CD4-positive, alpha-beta T cell (primary cell): ENCODE measurements around the gene C19orf53. TPM values are rescaled to one million over a fixed set of nuclear protein-coding genes. Genes with fewer than 3 reads are reported as not detected.
A peak's percentile ranks its signal among the peaks of the same experiment; 100 is the strongest.

Experiments used
- ATAC-seq: fragments of 200-7000 bp; cut with Tn5 transposase; one replicate; pipeline ENCODE4 v1.10.0; 2022; ENCODE audit warnings: mild to moderate bottlenecking; ENCODE audit not compliant: poor library complexity
- CTCF ChIA-PET: fragments of 350-600 bp; sonication (Branson Sonifier 250); formaldehyde crosslinking; loops from one replicate; lab custom pipeline; 2021; ENCODE audit warnings: antibody characterized with exemption, inconsistent platforms; lab: Charles Lee
- POLR2A ChIA-PET: fragments of 350-600 bp; sonication (Branson Sonifier 250); formaldehyde crosslinking; loops from one replicate; lab custom pipeline; 2021; ENCODE audit warnings: antibody characterized with exemption, inconsistent platforms; lab: Charles Lee
- DNase-seq, 14 experiments: peaks; one replicate each; pipeline ENCODE4 v3.0.0-alpha.2; 2013 to 2020; ENCODE audit warnings: mixed read lengths in 2 of 14
- H3K27ac ChIP-seq, 2 donors: one replicate each; pipeline versions ENCODE4 v1.5.1 to v1.7.0; 2013; ENCODE audit warnings: low read length in 2 of 2, low read depth in 1 of 2, mild to moderate bottlenecking in 1 of 2
- H3K27me3 ChIP-seq, 2 experiments: 1 replicate in 1 of 2; 2 replicates in 1 of 2; pipeline versions ENCODE4 v1.6.1 to v1.7.0; 2013; ENCODE audit warnings: low read length in 2 of 2, control low read depth in 1 of 2, mild to moderate bottlenecking in 1 of 2, moderate library complexity in 1 of 2; ENCODE audit not compliant: insufficient read depth in 2 of 2, control insufficient read depth in 1 of 2
- H3K36me3 ChIP-seq: one replicate; pipeline ENCODE4 v1.6.1; 2013; ENCODE audit warnings: low read length, control low read depth; ENCODE audit not compliant: insufficient read depth
- H3K4me1 ChIP-seq: one replicate; pipeline ENCODE4 v1.6.1; 2013; ENCODE audit warnings: low read length, control low read depth; ENCODE audit not compliant: insufficient read depth
- H3K4me3 ChIP-seq: one replicate; pipeline ENCODE4 v1.5.1; 2013; ENCODE audit warnings: mild to moderate bottlenecking, low read length, moderate library complexity
- H3K9me3 ChIP-seq, 2 experiments: 1 replicate in 1 of 2; 2 replicates in 1 of 2; pipeline versions ENCODE4 v1.6.1 to v1.7.0; 2013; ENCODE audit warnings: low read length in 2 of 2, mild to moderate bottlenecking in 2 of 2, control low read depth in 1 of 2, moderate library complexity in 1 of 2; ENCODE audit not compliant: control insufficient read depth in 1 of 2, insufficient read depth in 1 of 2
- H3K27ac Mint-ChIP-seq: one replicate; pipeline ENCODE4 v1.8.0; 2020; ENCODE audit warnings: mixed read lengths
- H3K27me3 Mint-ChIP-seq: one replicate; pipeline ENCODE4 v1.8.0; 2021; ENCODE audit warnings: mixed read lengths
- H3K36me3 Mint-ChIP-seq: one replicate; pipeline ENCODE4 v1.8.0; 2021; ENCODE audit warnings: low read depth, mixed read lengths
- H3K4me1 Mint-ChIP-seq: one replicate; pipeline ENCODE4 v1.8.0; 2021; ENCODE audit warnings: low read depth, mixed read lengths
- H3K4me3 Mint-ChIP-seq: one replicate; pipeline ENCODE4 v1.8.0; 2020; ENCODE audit warnings: mild to moderate bottlenecking, mixed read lengths
- H3K9me3 Mint-ChIP-seq: one replicate; pipeline ENCODE4 v1.8.0; 2020; ENCODE audit warnings: mixed read lengths
- CTCF ChIP-seq: fragments of 200-600 bp; IDR thresholded peaks from one replicate; pipeline ENCODE4 v1.8.0; 2022; ENCODE audit warnings: antibody characterized with exemption, mild to moderate bottlenecking
- intact Hi-C, 2 experiments: fragments of 100-400 bp; cut with DNase I in 1 of 2; cut with micrococcal nuclease in 1 of 2; formaldehyde crosslinking; loops; one replicate each; pipeline versions ENCODE4 v1.15.1 to v1.9.0; 2023 to 2025; cut with DNase I, micrococcal nuclease
- total RNA-seq, 174 experiments: library from RNA in 2 of 174; stranded (reverse) in 2 of 174; gene quantifications; one replicate each; pipeline ENCODE4 v1.2.3 and lab custom pipeline; 2021 to 2026

The C19orf53 gene
- total RNA-seq, 2 experiments from 2014 or later = 119 TPM

- H3K4me3 Mint-ChIP-seq = no peak overlapping the region
- H3K9me3 ChIP-seq = no peaks in the 10 kb centered on the region
- H3K4me3 ChIP-seq = no peak overlapping the region
- H3K4me1 ChIP-seq = peaks cover 6% of the 10 kb centered on the region
- POLR2A ChIA-PET = no interaction called here
- H3K27me3 Mint-ChIP-seq = no peaks in the 10 kb centered on the region
- H3K36me3 ChIP-seq = no peaks in the 10 kb centered on the region
- no peak for TF ChIP-seq CTCF
- no peak for ATAC-seq
- H3K4me1 Mint-ChIP-seq = peaks cover 10% of the 10 kb centered on the region
- no peak for DNase-seq
- no peak overlapping the region for H3K27ac ChIP-seq
- no peaks in the 10 kb centered on the region for H3K27me3 ChIP-seq
- H3K36me3 Mint-ChIP-seq = peaks cover 2% of the 10 kb centered on the region
- no peak overlapping the region for H3K27ac Mint-ChIP-seq
- intact Hi-C loops = no loop called here
- CTCF ChIA-PET = no interaction called here
- no peaks in the 10 kb centered on the region for H3K9me3 Mint-ChIP-seq
Observed at GRCh38 chr19:13742756-13743155, 31.5 kb upstream of the C19orf53 start.

GRCh38 chr19:13744174-13744573 lies 30.1 kb upstream of the C19orf53 start:
- Mint-ChIP-seq H3K9me3 (no peaks in the 10 kb centered on the region), H3K27ac (no peak overlapping the region), H3K4me3 (no peak overlapping the region), H3K36me3 (peaks cover 12% of the 10 kb centered on the region), H3K27me3 (no peaks in the 10 kb centered on the region), H3K4me1 (peaks cover 22% of the 10 kb centered on the region)
- ATAC-seq = no peak
- intact Hi-C loops = no loop called here
- ChIA-PET CTCF (no interaction called here), POLR2A (interaction anchor here (0.6 kb wide), 1 partner anchor 397 kb away, joined by 5 read pairs; no protein-coding TSS in a partner anchor)
- Histone ChIP-seq H3K27me3 (no peaks in the 10 kb centered on the region), H3K36me3 (no peaks in the 10 kb centered on the region), H3K4me3 (no peak overlapping the region), H3K4me1 (peaks cover 17% of the 10 kb centered on the region), H3K27ac (no peak overlapping the region), H3K9me3 (no peaks in the 10 kb centered on the region)
- no peak for DNase-seq
- no peak for TF ChIP-seq CTCF

DNA sequence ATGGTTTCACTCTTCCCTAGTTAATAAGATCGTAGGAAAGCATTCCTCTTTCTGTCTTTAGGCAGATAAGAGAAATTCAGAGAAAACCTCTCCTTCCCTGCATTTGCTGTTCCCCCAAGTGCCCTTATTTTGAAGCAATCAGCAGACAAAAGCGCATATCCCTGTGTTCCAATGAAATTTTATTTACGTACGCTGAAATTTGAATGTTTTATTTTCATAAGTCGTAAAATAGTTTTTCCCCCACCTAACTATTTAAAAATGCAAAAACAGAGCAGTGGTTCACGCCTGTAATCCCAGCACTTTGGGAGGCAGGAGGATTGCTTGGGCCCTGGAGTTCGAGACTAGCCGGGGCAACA lies 27.2 kb upstream of the C19orf53 start:
- H3K4me3 ChIP-seq = peak overlapping the region; percentile 98
- DNase-seq (no peak), ATAC-seq (no peak)
- ChIA-PET CTCF (interaction anchor here (1.2 to 1.8 kb wide), 3 partner anchors 26 to 939 kb away, joined by 3 to 8 read pairs (median 6); no protein-coding TSS in a partner anchor), POLR2A (interaction anchor here (1.0 to 2.7 kb wide), 17 partner anchors 7 to 595 kb away, joined by 3 to 39 read pairs (median 6); partner anchors contain the start of genes C19orf53, IL27RA, MRI1 and PRKACA)
- H3K9me3 Mint-ChIP-seq = no peaks in the 10 kb centered on the region
- no peaks in the 10 kb centered on the region for H3K9me3 ChIP-seq
- no peaks in the 10 kb centered on the region for H3K27me3 ChIP-seq
- peaks cover 6% of the 10 kb centered on the region for H3K36me3 ChIP-seq
- intact Hi-C loops = loop anchor here in 1 of 2 experiments (1.0 kb wide), 2 partner anchors 16 to 17 kb away; partner anchors contain the start of gene MRI1
- H3K27ac Mint-ChIP-seq = peak overlapping the region; percentile 87
- H3K36me3 Mint-ChIP-seq = peaks cover 30% of the 10 kb centered on the region
- no peak for TF ChIP-seq CTCF
- peak overlapping the region; percentile 91 for H3K4me3 Mint-ChIP-seq
- peaks cover 34% of the 10 kb centered on the region for H3K4me1 ChIP-seq
- peak overlapping the region; percentile 52 to 79 for H3K27ac ChIP-seq
- no peaks in the 10 kb centered on the region for H3K27me3 Mint-ChIP-seq
- peaks cover 30% of the 10 kb centered on the region for H3K4me1 Mint-ChIP-seq
